ENCODE data around the gene XPC.

XPC gene

GRCh38 chr3:14133876-14134275, 44.5 kb downstream of the XPC start:
- WGBS (ENCODE audit: insufficient coverage): 93% methylated on average over 5 of the region's 5 CpGs
- Histone ChIP-seq H3K27ac (ENCODE audit: insufficient read depth in 1 of 2, low read depth in 1 of 2, low read length in 2 of 2, poor library complexity in 1 of 2, severe bottlenecking in 2 of 2) (no peak overlapping the region), H3K36me3 (ENCODE audit: control insufficient read depth in 4 of 4, insufficient read depth in 4 of 4, low read length in 3 of 4) (peaks cover 22 to 99% (median 81%) of the 10 kb centered on the region in 4 experiments), H3K4me1 (ENCODE audit: control extremely low read depth in 1 of 4, control insufficient read depth in 4 of 4, insufficient read depth in 4 of 4, low read length in 3 of 4) (no peaks in the 10 kb centered on the region), H3K4me3 (ENCODE audit: control insufficient read depth in 1 of 7, extremely low read depth in 1 of 7, insufficient read depth in 4 of 7, low read depth in 2 of 7, low read length in 6 of 7) (no peak overlapping the region), H3K27me3 (replicated peaks in 2 of 5; ENCODE audit: control insufficient read depth in 4 of 5, insufficient read depth in 5 of 5, low read length in 4 of 5) (no peaks in the 10 kb centered on the region), H3K9me3 (ENCODE audit: control extremely low read depth in 1 of 5, control insufficient read depth in 4 of 5, insufficient read depth in 2 of 5, low read depth in 1 of 5, low read length in 4 of 5) (no peaks in the 10 kb centered on the region)
- CTCF ChIA-PET: interaction anchor here (0.9 to 2.7 kb wide), 3 partner anchors 9 to 12 kb away, joined by 3 to 10 read pairs (median 4); partner anchors contain the start of genes CHCHD4 and TMEM43
- POLR2A ChIA-PET: interaction anchor here (1.1 kb wide), 1 partner anchor 196 kb away, joined by 3 read pairs; no protein-coding TSS in a partner anchor
- no peak for DNase-seq

- Histone ChIP-seq H3K4me1 (ENCODE audit: control extremely low read depth in 1 of 4, control insufficient read depth in 4 of 4, insufficient read depth in 4 of 4, low read length in 3 of 4) (no peaks in the 10 kb centered on the region), H3K27ac (ENCODE audit: insufficient read depth in 1 of 2, low read depth in 1 of 2, low read length in 2 of 2, poor library complexity in 1 of 2, severe bottlenecking in 2 of 2) (no peak overlapping the region), H3K9me3 (ENCODE audit: control extremely low read depth in 1 of 5, control insufficient read depth in 4 of 5, insufficient read depth in 2 of 5, low read depth in 1 of 5, low read length in 4 of 5) (no peaks in the 10 kb centered on the region), H3K4me3 (ENCODE audit: control insufficient read depth in 1 of 7, extremely low read depth in 1 of 7, insufficient read depth in 4 of 7, low read depth in 2 of 7, low read length in 6 of 7) (no peak overlapping the region), H3K36me3 (ENCODE audit: control insufficient read depth in 4 of 4, insufficient read depth in 4 of 4, low read length in 3 of 4) (peaks cover 22 to 99% (median 81%) of the 10 kb centered on the region in 4 experiments), H3K27me3 (replicated peaks in 2 of 5; ENCODE audit: control insufficient read depth in 4 of 5, insufficient read depth in 5 of 5, low read length in 4 of 5) (no peaks in the 10 kb centered on the region)
- no peak for DNase-seq
- CTCF ChIA-PET: interaction anchor here (0.9 to 2.7 kb wide), 3 partner anchors 8 to 12 kb away, joined by 3 to 10 read pairs (median 4); partner anchors contain the start of genes CHCHD4 and TMEM43
- POLR2A ChIA-PET: no interaction called here
- 99% methylated on average over 10 of the region's 10 CpGs for WGBS (ENCODE audit: insufficient coverage)
Measured at GRCh38 chr3:14133188-14133800, 45.1 kb downstream of the XPC start.

DNA sequence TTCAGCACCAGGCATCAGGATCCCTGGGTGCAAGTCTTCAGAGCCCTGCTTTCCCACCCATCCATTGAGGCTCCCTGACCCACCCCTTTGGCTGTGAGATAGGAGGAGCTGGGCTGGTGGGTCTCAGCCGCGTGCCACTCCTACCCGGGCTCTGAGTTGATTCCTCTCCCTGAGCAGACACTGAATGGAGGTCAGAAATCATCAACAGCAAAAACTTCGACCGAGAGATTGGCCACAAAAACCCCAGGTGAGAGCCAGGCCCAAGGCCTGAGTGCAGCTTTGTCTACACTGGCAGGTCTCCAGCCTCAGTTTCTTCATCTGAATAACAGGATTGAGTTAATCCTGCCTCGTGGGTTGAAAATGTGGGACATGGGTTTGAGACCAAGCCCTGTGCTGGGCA, 45.7 kb downstream of the XPC start:
- ChIA-PET POLR2A (no interaction called here), CTCF (interaction anchor here (2.7 kb wide), 1 partner anchor 8 kb away, joined by 10 read pairs; the partner anchor contains the start of genes CHCHD4 and TMEM43)
- H3K27ac ChIP-seq (ENCODE audit: insufficient read depth in 1 of 2, low read depth in 1 of 2, low read length in 2 of 2, poor library complexity in 1 of 2, severe bottlenecking in 2 of 2): no peak overlapping the region
- no peak overlapping the region for H3K4me3 ChIP-seq (ENCODE audit: control insufficient read depth in 1 of 7, extremely low read depth in 1 of 7, insufficient read depth in 4 of 7, low read depth in 2 of 7, low read length in 6 of 7)
- no peak for DNase-seq
- H3K9me3 ChIP-seq (ENCODE audit: control extremely low read depth in 1 of 5, control insufficient read depth in 4 of 5, insufficient read depth in 2 of 5, low read depth in 1 of 5, low read length in 4 of 5): no peaks in the 10 kb centered on the region
- WGBS (ENCODE audit: insufficient coverage): 100% methylated on average over 3 of the region's 6 CpGs
- peaks cover 20 to 99% (median 81%) of the 10 kb centered on the region in 4 experiments for H3K36me3 ChIP-seq (ENCODE audit: control insufficient read depth in 4 of 4, insufficient read depth in 4 of 4, low read length in 3 of 4)
- no peaks in the 10 kb centered on the region for H3K27me3 ChIP-seq (replicated peaks in 2 of 5; ENCODE audit: control insufficient read depth in 4 of 5, insufficient read depth in 5 of 5, low read length in 4 of 5)
- peaks cover 0 to 2% (median 0%) of the 10 kb centered on the region in 4 experiments for H3K4me1 ChIP-seq (ENCODE audit: control extremely low read depth in 1 of 4, control insufficient read depth in 4 of 4, insufficient read depth in 4 of 4, low read length in 3 of 4)

GRCh38 chr3:14132120-14132519, 46.3 kb downstream of the XPC start:
- Histone ChIP-seq H3K27me3 (replicated peaks in 2 of 5; ENCODE audit: control insufficient read depth in 4 of 5, insufficient read depth in 5 of 5, low read length in 4 of 5) (no peaks in the 10 kb centered on the region), H3K36me3 (ENCODE audit: control insufficient read depth in 4 of 4, insufficient read depth in 4 of 4, low read length in 3 of 4) (peaks cover 18 to 95% (median 81%) of the 10 kb centered on the region in 4 experiments), H3K4me3 (ENCODE audit: control insufficient read depth in 1 of 7, extremely low read depth in 1 of 7, insufficient read depth in 4 of 7, low read depth in 2 of 7, low read length in 6 of 7) (no peak overlapping the region), H3K4me1 (ENCODE audit: control extremely low read depth in 1 of 4, control insufficient read depth in 4 of 4, insufficient read depth in 4 of 4, low read length in 3 of 4) (peaks cover 0 to 4% (median 2%) of the 10 kb centered on the region in 4 experiments), H3K9me3 (ENCODE audit: control extremely low read depth in 1 of 5, control insufficient read depth in 4 of 5, insufficient read depth in 2 of 5, low read depth in 1 of 5, low read length in 4 of 5) (no peaks in the 10 kb centered on the region), H3K27ac (ENCODE audit: insufficient read depth in 1 of 2, low read depth in 1 of 2, low read length in 2 of 2, poor library complexity in 1 of 2, severe bottlenecking in 2 of 2) (no peak overlapping the region)
- POLR2A ChIA-PET: no interaction called here
- WGBS (ENCODE audit: insufficient coverage): 95% methylated on average over 8 of the region's 8 CpGs
- no peak for DNase-seq
- CTCF ChIA-PET: interaction anchor here (1.0 kb wide), 1 partner anchor 14 kb away, joined by 3 read pairs; no protein-coding TSS in a partner anchor

DNA sequence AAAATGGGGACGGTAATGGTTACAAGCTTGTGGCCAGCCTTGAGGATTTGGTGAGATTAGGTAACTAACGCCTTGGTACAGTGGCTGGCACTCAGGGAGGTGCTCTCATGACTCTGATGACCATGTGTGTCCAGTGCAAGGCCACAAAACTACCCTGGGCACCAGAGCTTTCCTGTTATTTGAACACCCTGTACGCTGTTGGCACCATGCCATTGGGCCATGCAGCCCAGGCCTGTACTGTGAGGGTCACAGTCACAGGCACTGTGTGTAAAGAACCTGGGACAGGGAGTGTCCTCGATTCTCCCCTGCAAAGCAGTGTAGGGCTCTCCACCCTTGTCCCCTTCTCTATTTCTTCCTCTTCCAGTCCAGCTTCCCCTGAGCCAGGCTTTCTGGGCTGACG, 47.3 kb downstream of the XPC start:
- CTCF ChIA-PET: interaction anchor here (0.8 to 1.8 kb wide), 4 partner anchors 9 to 434 kb away, joined by 3 to 4 read pairs (median 4); no protein-coding TSS in a partner anchor
- DNase-seq: no peak
- Histone ChIP-seq H3K27me3 (replicated peaks in 2 of 5; ENCODE audit: control insufficient read depth in 4 of 5, insufficient read depth in 5 of 5, low read length in 4 of 5) (no peaks in the 10 kb centered on the region), H3K27ac (ENCODE audit: insufficient read depth in 1 of 2, low read depth in 1 of 2, low read length in 2 of 2, poor library complexity in 1 of 2, severe bottlenecking in 2 of 2) (no peak overlapping the region), H3K9me3 (ENCODE audit: control extremely low read depth in 1 of 5, control insufficient read depth in 4 of 5, insufficient read depth in 2 of 5, low read depth in 1 of 5, low read length in 4 of 5) (no peaks in the 10 kb centered on the region), H3K36me3 (ENCODE audit: control insufficient read depth in 4 of 4, insufficient read depth in 4 of 4, low read length in 3 of 4) (peaks cover 18 to 88% (median 77%) of the 10 kb centered on the region in 4 experiments), H3K4me1 (ENCODE audit: control extremely low read depth in 1 of 4, control insufficient read depth in 4 of 4, insufficient read depth in 4 of 4, low read length in 3 of 4) (peaks cover 2 to 14% (median 10%) of the 10 kb centered on the region in 4 experiments), H3K4me3 (ENCODE audit: control insufficient read depth in 1 of 7, extremely low read depth in 1 of 7, insufficient read depth in 4 of 7, low read depth in 2 of 7, low read length in 6 of 7) (no peak overlapping the region)
- POLR2A ChIA-PET: no interaction called here
- WGBS (ENCODE audit: insufficient coverage): 94% methylated on average over 5 of the region's 5 CpGs

DNA sequence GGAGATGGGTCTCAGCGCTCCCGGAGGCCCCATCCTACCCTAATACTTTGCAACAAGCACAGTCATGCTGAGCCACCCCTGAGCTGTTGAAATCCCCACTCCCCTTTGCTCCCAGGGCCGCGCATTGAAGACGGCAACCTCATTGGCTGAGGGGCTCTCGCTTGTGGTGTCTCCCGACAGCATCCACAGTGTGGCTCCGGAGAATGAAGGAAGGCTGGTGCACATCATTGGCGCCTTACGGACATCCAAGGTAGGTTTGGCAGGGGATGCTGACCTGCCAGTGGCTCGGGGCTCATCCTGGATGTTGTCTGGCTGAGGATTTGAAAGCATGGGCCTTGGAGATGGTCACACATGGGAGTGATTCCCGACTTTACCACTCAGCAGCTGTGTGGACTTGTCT, 47.7 kb downstream of the XPC start:
- no peaks in the 10 kb centered on the region for H3K27me3 ChIP-seq (replicated peaks in 2 of 5; ENCODE audit: control insufficient read depth in 4 of 5, insufficient read depth in 5 of 5, low read length in 4 of 5)
- no peaks in the 10 kb centered on the region for H3K9me3 ChIP-seq (ENCODE audit: control extremely low read depth in 1 of 5, control insufficient read depth in 4 of 5, insufficient read depth in 2 of 5, low read depth in 1 of 5, low read length in 4 of 5)
- H3K4me1 ChIP-seq (ENCODE audit: control extremely low read depth in 1 of 4, control insufficient read depth in 4 of 4, insufficient read depth in 4 of 4, low read length in 3 of 4): peaks cover 2 to 18% (median 15%) of the 10 kb centered on the region in 4 experiments
- CTCF ChIA-PET: interaction anchor here (0.8 to 1.8 kb wide), 4 partner anchors 10 to 434 kb away, joined by 3 to 4 read pairs (median 4); no protein-coding TSS in a partner anchor
- WGBS (ENCODE audit: insufficient coverage): 96% methylated on average over 10 of the region's 12 CpGs
- no peak overlapping the region for H3K27ac ChIP-seq (ENCODE audit: insufficient read depth in 1 of 2, low read depth in 1 of 2, low read length in 2 of 2, poor library complexity in 1 of 2, severe bottlenecking in 2 of 2)
- no peak for DNase-seq
- H3K4me3 ChIP-seq (ENCODE audit: control insufficient read depth in 1 of 7, extremely low read depth in 1 of 7, insufficient read depth in 4 of 7, low read depth in 2 of 7, low read length in 6 of 7): no peak overlapping the region
- POLR2A ChIA-PET: no interaction called here
- peaks cover 18 to 83% (median 73%) of the 10 kb centered on the region in 4 experiments for H3K36me3 ChIP-seq (ENCODE audit: control insufficient read depth in 4 of 4, insufficient read depth in 4 of 4, low read length in 3 of 4)

GRCh38 chr3:14130230-14130629, 48.2 kb downstream of the XPC start:
- Histone ChIP-seq H3K27ac (ENCODE audit: insufficient read depth in 1 of 2, low read depth in 1 of 2, low read length in 2 of 2, poor library complexity in 1 of 2, severe bottlenecking in 2 of 2) (no peak overlapping the region), H3K9me3 (ENCODE audit: control extremely low read depth in 1 of 5, control insufficient read depth in 4 of 5, insufficient read depth in 2 of 5, low read depth in 1 of 5, low read length in 4 of 5) (no peaks in the 10 kb centered on the region), H3K36me3 (ENCODE audit: control insufficient read depth in 4 of 4, insufficient read depth in 4 of 4, low read length in 3 of 4) (peaks cover 18 to 78% (median 68%) of the 10 kb centered on the region in 4 experiments), H3K4me1 (ENCODE audit: control extremely low read depth in 1 of 4, control insufficient read depth in 4 of 4, insufficient read depth in 4 of 4, low read length in 3 of 4) (peaks cover 2 to 21% (median 18%) of the 10 kb centered on the region in 4 experiments), H3K27me3 (replicated peaks in 2 of 5; ENCODE audit: control insufficient read depth in 4 of 5, insufficient read depth in 5 of 5, low read length in 4 of 5) (no peaks in the 10 kb centered on the region), H3K4me3 (ENCODE audit: control insufficient read depth in 1 of 7, extremely low read depth in 1 of 7, insufficient read depth in 4 of 7, low read depth in 2 of 7, low read length in 6 of 7) (no peak overlapping the region)
- WGBS (ENCODE audit: insufficient coverage): 100% methylated on average over 2 of the region's 4 CpGs
- ChIA-PET CTCF (interaction anchor here (1.1 to 1.8 kb wide), 2 partner anchors 15 to 23 kb away, joined by 3 to 4 read pairs; no protein-coding TSS in a partner anchor), POLR2A (no interaction called here)
- DNase-seq: no peak
